ENCODE measurements around the gene ENKD1.

DNA sequence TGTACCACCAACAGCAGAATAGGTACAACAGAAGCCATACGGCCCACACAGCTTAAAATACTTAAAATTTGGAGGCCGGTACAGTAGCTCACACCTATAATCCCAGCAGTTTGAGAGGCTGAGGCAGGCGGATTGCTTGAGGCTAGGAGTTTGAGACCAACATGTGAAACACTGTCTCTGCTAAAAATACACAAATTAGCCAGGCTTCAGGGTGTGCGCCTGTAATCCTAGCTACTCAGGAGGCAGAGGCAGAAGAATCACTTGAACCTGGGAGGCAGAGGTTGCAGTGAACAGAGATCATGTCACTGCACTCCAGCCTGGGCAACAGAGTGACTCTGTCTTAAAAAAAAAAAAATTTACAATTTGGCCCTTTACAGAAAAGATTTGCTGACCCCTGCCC lies 35.6 kb upstream of the ENKD1 start:
- TF ChIP-seq, protein P1, sequence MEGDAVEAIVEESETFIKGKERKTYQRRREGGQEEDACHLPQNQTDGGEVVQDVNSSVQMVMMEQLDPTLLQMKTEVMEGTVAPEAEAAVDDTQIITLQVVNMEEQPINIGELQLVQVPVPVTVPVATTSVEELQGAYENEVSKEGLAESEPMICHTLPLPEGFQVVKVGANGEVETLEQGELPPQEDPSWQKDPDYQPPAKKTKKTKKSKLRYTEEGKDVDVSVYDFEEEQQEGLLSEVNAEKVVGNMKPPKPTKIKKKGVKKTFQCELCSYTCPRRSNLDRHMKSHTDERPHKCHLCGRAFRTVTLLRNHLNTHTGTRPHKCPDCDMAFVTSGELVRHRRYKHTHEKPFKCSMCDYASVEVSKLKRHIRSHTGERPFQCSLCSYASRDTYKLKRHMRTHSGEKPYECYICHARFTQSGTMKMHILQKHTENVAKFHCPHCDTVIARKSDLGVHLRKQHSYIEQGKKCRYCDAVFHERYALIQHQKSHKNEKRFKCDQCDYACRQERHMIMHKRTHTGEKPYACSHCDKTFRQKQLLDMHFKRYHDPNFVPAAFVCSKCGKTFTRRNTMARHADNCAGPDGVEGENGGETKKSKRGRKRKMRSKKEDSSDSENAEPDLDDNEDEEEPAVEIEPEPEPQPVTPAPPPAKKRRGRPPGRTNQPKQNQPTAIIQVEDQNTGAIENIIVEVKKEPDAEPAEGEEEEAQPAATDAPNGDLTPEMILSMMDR (IDR thresholded peaks at IDR 0.05; ENCODE audit: low read depth, low read length), result no peak
- no peak for TF ChIP-seq POLR2A (IDR thresholded peaks at IDR 0.05; ENCODE audit: extremely low read depth, insufficient read length)
- TF ChIP-seq, protein P2, sequence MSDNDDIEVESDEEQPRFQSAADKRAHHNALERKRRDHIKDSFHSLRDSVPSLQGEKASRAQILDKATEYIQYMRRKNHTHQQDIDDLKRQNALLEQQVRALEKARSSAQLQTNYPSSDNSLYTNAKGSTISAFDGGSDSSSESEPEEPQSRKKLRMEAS (IDR thresholded peaks at IDR 0.05; ENCODE audit: low read depth, low read length), result no peak

Data from NB4 (cell line).